Effector memory CD8-positive, alpha-beta T cell (primary cell): Measurements from ENCODE around the gene BACH1.

Experiments used
- ATAC-seq: fragments of 150-1000 bp; cut with Tn5 transposase; replicated peaks from 2 replicates; pipeline ENCODE4 v1.10.0; 2021; ENCODE audit warnings: mild to moderate bottlenecking, moderate library complexity
- DNase-seq, 3 experiments: peaks; one replicate each; pipeline ENCODE4 v3.0.0; 2021
- H3K27ac Mint-ChIP-seq, 2 donors: one replicate each; pipeline ENCODE4 v1.8.0; 2022; ENCODE audit warnings: mild to moderate bottlenecking in 2 of 2, mixed read lengths in 2 of 2, moderate library complexity in 2 of 2
- H3K27me3 Mint-ChIP-seq, 2 donors: one replicate each; pipeline ENCODE4 v1.8.0; 2022; ENCODE audit warnings: mixed read lengths in 2 of 2
- H3K36me3 Mint-ChIP-seq: one replicate; pipeline ENCODE4 v1.8.0; 2022; ENCODE audit warnings: mild to moderate bottlenecking, moderate library complexity, mixed read lengths; ENCODE audit not compliant: insufficient read depth
- H3K4me1 Mint-ChIP-seq, 2 donors: one replicate each; pipeline ENCODE4 v1.8.0; 2022; ENCODE audit warnings: low read depth in 2 of 2, mixed read lengths in 2 of 2
- H3K4me3 Mint-ChIP-seq, 2 donors: one replicate each; pipeline ENCODE4 v1.8.0; 2022; ENCODE audit warnings: mild to moderate bottlenecking in 2 of 2, mixed read lengths in 2 of 2, moderate library complexity in 2 of 2
- H3K9me3 Mint-ChIP-seq, 2 donors: one replicate each; pipeline ENCODE4 v1.8.0; 2022; ENCODE audit warnings: mixed read lengths in 2 of 2

The BACH1 gene

GRCh38 chr21:29299046-29299915 is 559 bp downstream of the BACH1 start:
- H3K36me3 Mint-ChIP-seq: peaks cover 15% of the 10 kb centered on the region
- H3K9me3 Mint-ChIP-seq: no peaks in the 10 kb centered on the region

GRCh38 chr21:29299916-29300806 is 1.4 kb downstream of the BACH1 start:
- DNase-seq (peak; percentile 21 to 33 (median 23)), ATAC-seq (peak; percentile 28)
- Mint-ChIP-seq H3K4me1 (peaks cover 25 to 46% of the 10 kb centered on the region in 2 donors), H3K36me3 (peaks cover 15% of the 10 kb centered on the region), H3K27me3 (no peaks in the 10 kb centered on the region), H3K4me3 (peak overlapping the region; percentile 87 to 89), H3K9me3 (no peaks in the 10 kb centered on the region), H3K27ac (peak overlapping the region; percentile 82 to 84)

More at GRCh38 chr21:29299046-29299915, 559 bp downstream of the BACH1 start:
- Mint-ChIP-seq H3K4me3 (peak overlapping the region; percentile 87 to 89), H3K27ac (peak overlapping the region; percentile 82 to 84), H3K4me1 (peaks cover 20 to 44% of the 10 kb centered on the region in 2 donors), H3K27me3 (no peaks in the 10 kb centered on the region)
- ATAC-seq (peak; percentile 70), DNase-seq (peak; percentile 66 to 68 (median 68))

- peak overlapping the region; percentile 87 to 89 for H3K4me3 Mint-ChIP-seq
- peaks cover 26 to 42% of the 10 kb centered on the region in 2 donors for H3K4me1 Mint-ChIP-seq
- peaks cover 15% of the 10 kb centered on the region for H3K36me3 Mint-ChIP-seq
- peak overlapping the region; percentile 82 to 84 for H3K27ac Mint-ChIP-seq
- no peak for ATAC-seq
- no peak for DNase-seq
- H3K9me3 Mint-ChIP-seq: no peaks in the 10 kb centered on the region
- no peaks in the 10 kb centered on the region for H3K27me3 Mint-ChIP-seq
Measured at GRCh38 chr21:29300807-29301138, 2.1 kb downstream of the BACH1 start.

- Mint-ChIP-seq H3K27me3 (no peaks in the 10 kb centered on the region), H3K4me3 (no peak overlapping the region), H3K27ac (peak overlapping the region in 1 of 2 donors; percentile 39), H3K36me3 (peaks cover 15% of the 10 kb centered on the region), H3K4me1 (peaks cover 29 to 39% of the 10 kb centered on the region in 2 donors), H3K9me3 (no peaks in the 10 kb centered on the region)
- ATAC-seq: no peak
- no peak for DNase-seq
Measured at GRCh38 chr21:29301691-29302090, 3.0 kb downstream of the BACH1 start.

- H3K4me1 Mint-ChIP-seq: peaks cover 32 to 39% of the 10 kb centered on the region in 2 donors
- H3K4me3 Mint-ChIP-seq: no peak overlapping the region
- DNase-seq: no peak
- H3K27ac Mint-ChIP-seq: peak overlapping the region in 1 of 2 donors; percentile 39
- no peaks in the 10 kb centered on the region for H3K27me3 Mint-ChIP-seq
- peaks cover 15% of the 10 kb centered on the region for H3K36me3 Mint-ChIP-seq
- no peaks in the 10 kb centered on the region for H3K9me3 Mint-ChIP-seq
- no peak for ATAC-seq
Measured at GRCh38 chr21:29302359-29302875, 3.7 kb downstream of the BACH1 start.

GRCh38 chr21:29303288-29303687 is 4.6 kb downstream of the BACH1 start:
- Mint-ChIP-seq H3K9me3 (no peaks in the 10 kb centered on the region), H3K4me1 (peaks cover 32% of the 10 kb centered on the region in 2 donors), H3K36me3 (peaks cover 15% of the 10 kb centered on the region), H3K27ac (peak overlapping the region in 1 of 2 donors; percentile 19), H3K27me3 (no peaks in the 10 kb centered on the region), H3K4me3 (no peak overlapping the region)
- no peak for DNase-seq
- ATAC-seq: no peak

GRCh38 chr21:29304597-29304996 is 5.9 kb downstream of the BACH1 start:
- DNase-seq: no peak
- Mint-ChIP-seq H3K4me1 (peaks cover 29 to 31% of the 10 kb centered on the region in 2 donors), H3K27me3 (no peaks in the 10 kb centered on the region), H3K4me3 (no peak overlapping the region), H3K36me3 (peaks cover 9% of the 10 kb centered on the region), H3K9me3 (no peaks in the 10 kb centered on the region), H3K27ac (no peak overlapping the region)
- no peak for ATAC-seq

- no peaks in the 10 kb centered on the region for H3K27me3 Mint-ChIP-seq
- H3K36me3 Mint-ChIP-seq: peaks cover 5% of the 10 kb centered on the region
- no peak overlapping the region for H3K27ac Mint-ChIP-seq
- no peak for ATAC-seq
- no peak for DNase-seq
- peaks cover 24 to 26% of the 10 kb centered on the region in 2 donors for H3K4me1 Mint-ChIP-seq
- H3K4me3 Mint-ChIP-seq: no peak overlapping the region
- no peaks in the 10 kb centered on the region for H3K9me3 Mint-ChIP-seq
Measured at GRCh38 chr21:29305068-29305467, 6.3 kb downstream of the BACH1 start.

GRCh38 chr21:29305561-29305960 is 6.8 kb downstream of the BACH1 start:
- no peaks in the 10 kb centered on the region for H3K27me3 Mint-ChIP-seq
- no peak overlapping the region for H3K4me3 Mint-ChIP-seq
- peaks cover 23 to 25% of the 10 kb centered on the region in 2 donors for H3K4me1 Mint-ChIP-seq
- no peaks in the 10 kb centered on the region for H3K9me3 Mint-ChIP-seq
- DNase-seq (no peak), ATAC-seq (no peak)
- no peak overlapping the region for H3K27ac Mint-ChIP-seq
- no peaks in the 10 kb centered on the region for H3K36me3 Mint-ChIP-seq

- H3K4me3 Mint-ChIP-seq: no peak overlapping the region
- DNase-seq (no peak), ATAC-seq (no peak)
- no peaks in the 10 kb centered on the region for H3K27me3 Mint-ChIP-seq
- H3K4me1 Mint-ChIP-seq: peaks cover 21 to 26% of the 10 kb centered on the region in 2 donors
- no peaks in the 10 kb centered on the region for H3K9me3 Mint-ChIP-seq
- no peak overlapping the region for H3K27ac Mint-ChIP-seq
- H3K36me3 Mint-ChIP-seq: peaks cover 1% of the 10 kb centered on the region
Measured at GRCh38 chr21:29306920-29307319, 8.2 kb downstream of the BACH1 start.

- no peaks in the 10 kb centered on the region for H3K27me3 Mint-ChIP-seq
- peaks cover 17 to 31% of the 10 kb centered on the region in 2 donors for H3K4me1 Mint-ChIP-seq
- H3K4me3 Mint-ChIP-seq: no peak overlapping the region
- peaks cover 4% of the 10 kb centered on the region for H3K36me3 Mint-ChIP-seq
- H3K9me3 Mint-ChIP-seq: no peaks in the 10 kb centered on the region
- no peak overlapping the region for H3K27ac Mint-ChIP-seq
- ATAC-seq (no peak), DNase-seq (no peak)
Measured at GRCh38 chr21:29307718-29308455, 9.2 kb downstream of the BACH1 start.

GRCh38 chr21:29308456-29308783 is 9.7 kb downstream of the BACH1 start:
- peaks cover 4% of the 10 kb centered on the region for H3K36me3 Mint-ChIP-seq
- no peaks in the 10 kb centered on the region for H3K9me3 Mint-ChIP-seq
- DNase-seq (no peak), ATAC-seq (no peak)
- peaks cover 14 to 36% of the 10 kb centered on the region in 2 donors for H3K4me1 Mint-ChIP-seq
- no peak overlapping the region for H3K27ac Mint-ChIP-seq
- H3K4me3 Mint-ChIP-seq: no peak overlapping the region
- no peaks in the 10 kb centered on the region for H3K27me3 Mint-ChIP-seq

GRCh38 chr21:29309703-29310102 is 11.0 kb downstream of the BACH1 start:
- ATAC-seq: no peak
- Mint-ChIP-seq H3K4me1 (peaks cover 15 to 36% of the 10 kb centered on the region in 2 donors), H3K36me3 (peaks cover 4% of the 10 kb centered on the region)

More at GRCh38 chr21:29309703-29310102, 11.0 kb downstream of the BACH1 start:
- no peak overlapping the region for H3K27ac Mint-ChIP-seq
- no peaks in the 10 kb centered on the region for H3K9me3 Mint-ChIP-seq
- no peak for DNase-seq
- H3K27me3 Mint-ChIP-seq: no peaks in the 10 kb centered on the region
- H3K4me3 Mint-ChIP-seq: no peak overlapping the region
